Measurements from ENCODE around the gene GADD45GIP1.
"Not testable (repeated sequence)": the region's sequence is repeated elsewhere in the genome, so short reads cannot be mapped to it uniquely, and the experiment has no call there.

The GADD45GIP1 gene

GRCh38 chr19:12957389-12957952 is 448 bp upstream of the GADD45GIP1 start:
- DNase-seq: not testable (repeated sequence)

GRCh38 chr19:12955996-12956395 is 1.0 kb downstream of the GADD45GIP1 start:
- no peak for DNase-seq

GRCh38 chr19:12955575-12955974 is 1.4 kb downstream of the GADD45GIP1 start:
- not testable (repeated sequence) for DNase-seq

GRCh38 chr19:12954612-12954962 is 2.4 kb downstream of the GADD45GIP1 start:
- DNase-seq: no peak

- DNase-seq: no peak
Measured at GRCh38 chr19:12953799-12954611, 3.0 kb downstream of the GADD45GIP1 start.

- no peak for DNase-seq
Measured at GRCh38 chr19:12953138-12953798, 3.8 kb downstream of the GADD45GIP1 start.

- DNase-seq: no peak
Measured at GRCh38 chr19:12952488-12953137, 4.4 kb downstream of the GADD45GIP1 start.

- DNase-seq: not testable (repeated sequence)
Measured at GRCh38 chr19:12952050-12952449, 5.0 kb downstream of the GADD45GIP1 start.

GRCh38 chr19:12949363-12950283 is 7.4 kb downstream of the GADD45GIP1 start:
- no peak for DNase-seq

GRCh38 chr19:12948612-12949362 is 8.2 kb downstream of the GADD45GIP1 start:
- no peak for DNase-seq

GRCh38 chr19:12947702-12948611 is 9.1 kb downstream of the GADD45GIP1 start:
- no peak for DNase-seq

- no peak for DNase-seq
Measured at GRCh38 chr19:12946731-12947496, 10.1 kb downstream of the GADD45GIP1 start.

GRCh38 chr19:12946092-12946721 is 10.8 kb downstream of the GADD45GIP1 start:
- peak; percentile 32 for DNase-seq

GRCh38 chr19:12945479-12946091 is 11.4 kb downstream of the GADD45GIP1 start, which contains the start of gene RAD23A:
Gene RAD23A, plus strand, starts transcription at chr19:12945862. Its CDS starts 87 bp downstream, at chr19:12945949.
- DNase-seq: peak; percentile 97

GRCh38 chr19:12944104-12944674 is 12.8 kb downstream of the GADD45GIP1 start:
- no peak for DNase-seq

- DNase-seq: no peak
Measured at GRCh38 chr19:12943437-12944044, 13.5 kb downstream of the GADD45GIP1 start.

GRCh38 chr19:12940897-12941296 is 16.1 kb downstream of the GADD45GIP1 start:
- no peak for DNase-seq

GRCh38 chr19:12939975-12940423 is 17.0 kb downstream of the GADD45GIP1 start:
- DNase-seq: no peak
